Mucosa of stomach (tissue), 1 donor: ENCODE results near the gene SMYD3.
"Not testable (repeated sequence)": the region's sequence is repeated elsewhere in the genome, so short reads cannot be mapped to it uniquely, and the experiment has no call there.

Source experiments
- H3K27me3 ChIP-seq: one replicate; pipeline ENCODE4 v1.7.0; 2013; ENCODE audit warnings: mild to moderate bottlenecking, low read length; ENCODE audit not compliant: control insufficient read depth, insufficient read depth
- H3K36me3 ChIP-seq: one replicate; pipeline ENCODE4 v1.7.0; 2013; ENCODE audit warnings: low read length; ENCODE audit not compliant: control insufficient read depth, insufficient read depth
- H3K4me1 ChIP-seq: one replicate; pipeline ENCODE4 v1.7.0; 2013; ENCODE audit warnings: mild to moderate bottlenecking, low read length; ENCODE audit not compliant: control insufficient read depth, insufficient read depth
- H3K4me3 ChIP-seq: one replicate; pipeline ENCODE4 v1.7.0; 2013; ENCODE audit warnings: low read length
- H3K9ac ChIP-seq: one replicate; pipeline ENCODE4 v1.7.0; 2013; ENCODE audit warnings: mild to moderate bottlenecking, low read length, moderate library complexity
- H3K9me3 ChIP-seq: one replicate; pipeline ENCODE4 v1.7.0; 2013; ENCODE audit warnings: mild to moderate bottlenecking, low read length, moderate library complexity; ENCODE audit not compliant: control insufficient read depth
- donor health status: Pancreatic carcinoma.

The SMYD3 gene

GRCh38 chr1:246357014-246357598 is 150.0 kb downstream of the SMYD3 start:
- not testable (repeated sequence) for H3K4me1 ChIP-seq, H3K9me3 ChIP-seq, H3K4me3 ChIP-seq, H3K36me3 ChIP-seq, H3K9ac ChIP-seq, H3K27me3 ChIP-seq

- Histone ChIP-seq H3K9ac (no peak overlapping the region), H3K27me3 (no peaks in the 10 kb centered on the region), H3K36me3 (no peaks in the 10 kb centered on the region), H3K9me3 (no peaks in the 10 kb centered on the region), H3K4me1 (no peaks in the 10 kb centered on the region), H3K4me3 (no peak overlapping the region)
Observed at GRCh38 chr1:246355411-246356230, 151.5 kb downstream of the SMYD3 start.

- H3K9ac ChIP-seq, result no peak overlapping the region
- H3K4me3 ChIP-seq, result no peak overlapping the region
- no peaks in the 10 kb centered on the region for H3K27me3 ChIP-seq
- no peaks in the 10 kb centered on the region for H3K36me3 ChIP-seq
- no peaks in the 10 kb centered on the region for H3K9me3 ChIP-seq
- H3K4me1 ChIP-seq, result no peaks in the 10 kb centered on the region
Observed at GRCh38 chr1:246351721-246352120, 155.4 kb downstream of the SMYD3 start.

GRCh38 chr1:246350745-246351144 is 156.3 kb downstream of the SMYD3 start:
- Histone ChIP-seq H3K4me3 (no peak overlapping the region), H3K27me3 (no peaks in the 10 kb centered on the region), H3K9ac (no peak overlapping the region), H3K4me1 (no peaks in the 10 kb centered on the region), H3K9me3 (no peaks in the 10 kb centered on the region), H3K36me3 (no peaks in the 10 kb centered on the region)

GRCh38 chr1:246343937-246344336 is 163.1 kb downstream of the SMYD3 start:
- H3K4me3 ChIP-seq, result no peak overlapping the region
- no peaks in the 10 kb centered on the region for H3K27me3 ChIP-seq
- H3K4me1 ChIP-seq, result no peaks in the 10 kb centered on the region
- no peak overlapping the region for H3K9ac ChIP-seq
- H3K9me3 ChIP-seq, result peaks cover 4% of the 10 kb centered on the region
- H3K36me3 ChIP-seq, result no peaks in the 10 kb centered on the region

GRCh38 chr1:246343251-246343650 is 163.8 kb downstream of the SMYD3 start:
- no peaks in the 10 kb centered on the region for H3K27me3 ChIP-seq
- H3K36me3 ChIP-seq, result no peaks in the 10 kb centered on the region
- peaks cover 4% of the 10 kb centered on the region for H3K9me3 ChIP-seq
- no peaks in the 10 kb centered on the region for H3K4me1 ChIP-seq
- no peak overlapping the region for H3K4me3 ChIP-seq
- no peak overlapping the region for H3K9ac ChIP-seq

GRCh38 chr1:246338546-246338945 is 168.5 kb downstream of the SMYD3 start:
- no peaks in the 10 kb centered on the region for H3K4me1 ChIP-seq
- no peak overlapping the region for H3K9ac ChIP-seq
- no peaks in the 10 kb centered on the region for H3K27me3 ChIP-seq
- H3K36me3 ChIP-seq, result no peaks in the 10 kb centered on the region
- H3K4me3 ChIP-seq, result no peak overlapping the region
- H3K9me3 ChIP-seq, result no peaks in the 10 kb centered on the region

- Histone ChIP-seq H3K27me3 (no peaks in the 10 kb centered on the region), H3K36me3 (no peaks in the 10 kb centered on the region), H3K4me1 (no peaks in the 10 kb centered on the region)
Observed at GRCh38 chr1:246338098-246338497, 169.0 kb downstream of the SMYD3 start.

GRCh38 chr1:246335151-246335550 is 171.9 kb downstream of the SMYD3 start:
- no peak overlapping the region for H3K9ac ChIP-seq
- no peaks in the 10 kb centered on the region for H3K27me3 ChIP-seq
- H3K4me3 ChIP-seq, result no peak overlapping the region
- H3K9me3 ChIP-seq, result no peaks in the 10 kb centered on the region
- H3K4me1 ChIP-seq, result no peaks in the 10 kb centered on the region
- H3K36me3 ChIP-seq, result no peaks in the 10 kb centered on the region

More at GRCh38 chr1:246338098-246338497, 169.0 kb downstream of the SMYD3 start:
- H3K9ac ChIP-seq, result no peak overlapping the region
- no peaks in the 10 kb centered on the region for H3K9me3 ChIP-seq
- H3K4me3 ChIP-seq, result no peak overlapping the region

GRCh38 chr1:246333855-246334254 is 173.2 kb downstream of the SMYD3 start:
- Histone ChIP-seq H3K4me3 (no peak overlapping the region), H3K9me3 (no peaks in the 10 kb centered on the region), H3K27me3 (no peaks in the 10 kb centered on the region), H3K4me1 (no peaks in the 10 kb centered on the region), H3K9ac (no peak overlapping the region), H3K36me3 (no peaks in the 10 kb centered on the region)

GRCh38 chr1:246332078-246332477 is 175.0 kb downstream of the SMYD3 start:
- no peak overlapping the region for H3K4me3 ChIP-seq
- no peaks in the 10 kb centered on the region for H3K4me1 ChIP-seq
- H3K36me3 ChIP-seq, result no peaks in the 10 kb centered on the region
- H3K27me3 ChIP-seq, result no peaks in the 10 kb centered on the region
- H3K9me3 ChIP-seq, result no peaks in the 10 kb centered on the region
- no peak overlapping the region for H3K9ac ChIP-seq

- no peaks in the 10 kb centered on the region for H3K9me3 ChIP-seq
- H3K9ac ChIP-seq, result no peak overlapping the region
- H3K36me3 ChIP-seq, result no peaks in the 10 kb centered on the region
- no peaks in the 10 kb centered on the region for H3K27me3 ChIP-seq
- no peak overlapping the region for H3K4me3 ChIP-seq
- no peaks in the 10 kb centered on the region for H3K4me1 ChIP-seq
Observed at GRCh38 chr1:246329900-246330299, 177.2 kb downstream of the SMYD3 start.
